GM20431 (cell line): ENCODE data around the gene TIGD1.
"Not testable (repeated sequence)": the region's sequence is repeated elsewhere in the genome, so short reads cannot be mapped to it uniquely, and the experiment has no call there.

ENCODE experiments used
- in situ Hi-C: fragments of 300-500 bp; cut with MseI, MboI; formaldehyde crosslinking; loops from one replicate; pipeline ENCODE4 v1.15.0; 2020; ENCODE audit warnings: low sequenced_read_pairs; ENCODE audit not compliant: unreplicated experiment

The TIGD1 gene

GRCh38 chr2:232541195-232541960, 9.0 kb downstream of the TIGD1 start:
- in situ Hi-C loops, result no loop called here

- in situ Hi-C loops, result no loop called here
Observed at GRCh38 chr2:232540441-232541041, 9.8 kb downstream of the TIGD1 start.

GRCh38 chr2:232539298-232540231, 10.8 kb downstream of the TIGD1 start, which contains the start of gene CHRNG:
Gene CHRNG (plus strand): TSS chr2:232539692. CDS start chr2:232539748, 56 bp downstream.
- in situ Hi-C loops, result no loop called here

- in situ Hi-C loops, result no loop called here
Observed at GRCh38 chr2:232538671-232539070, 11.7 kb downstream of the TIGD1 start.

GRCh38 chr2:232537499-232537898, 12.9 kb downstream of the TIGD1 start:
- in situ Hi-C loops, result no loop called here

GRCh38 chr2:232537079-232537478, 13.3 kb downstream of the TIGD1 start:
- in situ Hi-C loops, result no loop called here

- in situ Hi-C loops, result no loop called here
Observed at GRCh38 chr2:232535761-232536530, 14.4 kb downstream of the TIGD1 start.

GRCh38 chr2:232534940-232535651, 15.3 kb downstream of the TIGD1 start:
- in situ Hi-C loops, result no loop called here

- in situ Hi-C loops, result no loop called here
Observed at GRCh38 chr2:232533944-232534710, 16.2 kb downstream of the TIGD1 start.

- in situ Hi-C loops, result not testable (repeated sequence)
Observed at GRCh38 chr2:232532821-232533220, 17.5 kb downstream of the TIGD1 start.

- in situ Hi-C loops, result no loop called here
Observed at GRCh38 chr2:232532419-232532818, 17.9 kb downstream of the TIGD1 start.

GRCh38 chr2:232530626-232531260, 19.6 kb downstream of the TIGD1 start:
- in situ Hi-C loops, result no loop called here

GRCh38 chr2:232529806-232530547, 20.4 kb downstream of the TIGD1 start:
- in situ Hi-C loops, result no loop called here

GRCh38 chr2:232528746-232529460, 21.5 kb downstream of the TIGD1 start:
- in situ Hi-C loops, result no loop called here

- in situ Hi-C loops, result no loop called here
Observed at GRCh38 chr2:232527905-232528470, 22.4 kb downstream of the TIGD1 start.

- in situ Hi-C loops, result no loop called here
Observed at GRCh38 chr2:232526372-232526941, 23.9 kb downstream of the TIGD1 start.
